NCI-H1417 (cell line): Measurements from ENCODE around the gene PIAS2.
"Not testable (repeated sequence)": the region's sequence is repeated elsewhere in the genome, so short reads cannot be mapped to it uniquely, and the experiment has no call there.

Experiments
- DNase-seq, 3 experiments: peaks; one replicate each; lab custom pipeline; 2025; lab: John Stamatoyannopoulos, UW

PIAS2 gene, protein sequence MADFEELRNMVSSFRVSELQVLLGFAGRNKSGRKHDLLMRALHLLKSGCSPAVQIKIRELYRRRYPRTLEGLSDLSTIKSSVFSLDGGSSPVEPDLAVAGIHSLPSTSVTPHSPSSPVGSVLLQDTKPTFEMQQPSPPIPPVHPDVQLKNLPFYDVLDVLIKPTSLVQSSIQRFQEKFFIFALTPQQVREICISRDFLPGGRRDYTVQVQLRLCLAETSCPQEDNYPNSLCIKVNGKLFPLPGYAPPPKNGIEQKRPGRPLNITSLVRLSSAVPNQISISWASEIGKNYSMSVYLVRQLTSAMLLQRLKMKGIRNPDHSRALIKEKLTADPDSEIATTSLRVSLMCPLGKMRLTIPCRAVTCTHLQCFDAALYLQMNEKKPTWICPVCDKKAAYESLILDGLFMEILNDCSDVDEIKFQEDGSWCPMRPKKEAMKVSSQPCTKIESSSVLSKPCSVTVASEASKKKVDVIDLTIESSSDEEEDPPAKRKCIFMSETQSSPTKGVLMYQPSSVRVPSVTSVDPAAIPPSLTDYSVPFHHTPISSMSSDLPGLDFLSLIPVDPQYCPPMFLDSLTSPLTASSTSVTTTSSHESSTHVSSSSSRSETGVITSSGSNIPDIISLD

DNA sequence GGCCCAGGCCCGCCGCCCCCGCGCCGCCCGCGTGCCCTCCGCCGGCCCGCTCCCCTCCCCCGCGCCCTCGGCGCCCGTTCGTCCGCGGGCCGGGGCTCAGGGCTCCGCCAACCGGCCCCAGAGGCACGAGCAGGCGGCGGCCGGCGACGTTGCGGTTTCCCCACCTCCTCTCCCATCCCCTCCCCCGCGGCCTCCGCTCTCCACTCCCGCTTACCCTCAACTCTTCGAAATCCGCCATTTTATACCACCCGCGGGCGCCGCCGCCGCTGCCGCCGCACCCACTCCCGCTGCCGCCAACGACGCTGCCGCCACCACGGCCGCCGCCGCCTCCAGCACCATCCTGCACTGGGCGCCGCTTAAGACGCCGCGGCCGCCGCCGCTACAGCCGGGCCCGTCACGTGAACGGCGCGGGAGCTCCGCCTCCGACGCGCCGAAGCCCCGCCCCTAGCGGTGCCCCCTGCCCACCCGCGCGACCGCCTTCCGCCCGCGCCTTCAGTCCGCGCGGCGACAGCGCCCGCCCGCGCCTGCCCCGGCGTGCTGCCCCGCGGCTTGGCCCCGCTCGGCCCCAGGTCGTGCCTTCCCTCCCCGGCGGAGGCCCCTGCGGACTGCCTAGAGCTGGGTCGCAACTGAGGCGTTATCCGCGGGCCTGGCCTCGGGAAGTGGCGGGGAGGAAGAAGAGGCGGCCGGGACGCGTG lies at the start of gene PIAS2, which contains the start of gene KATNAL2:
PIAS2 (minus strand) TSS at position 400 of the 695 bp plus-strand sequence; CDS start at position 238, 162 bp downstream.
KATNAL2 (plus strand) TSS at position 495 of the 695 bp plus-strand sequence. CDS start 29,271 bp downstream, outside the sequence.
- peak; percentile 82 to 94 (median 93) for DNase-seq

DNA sequence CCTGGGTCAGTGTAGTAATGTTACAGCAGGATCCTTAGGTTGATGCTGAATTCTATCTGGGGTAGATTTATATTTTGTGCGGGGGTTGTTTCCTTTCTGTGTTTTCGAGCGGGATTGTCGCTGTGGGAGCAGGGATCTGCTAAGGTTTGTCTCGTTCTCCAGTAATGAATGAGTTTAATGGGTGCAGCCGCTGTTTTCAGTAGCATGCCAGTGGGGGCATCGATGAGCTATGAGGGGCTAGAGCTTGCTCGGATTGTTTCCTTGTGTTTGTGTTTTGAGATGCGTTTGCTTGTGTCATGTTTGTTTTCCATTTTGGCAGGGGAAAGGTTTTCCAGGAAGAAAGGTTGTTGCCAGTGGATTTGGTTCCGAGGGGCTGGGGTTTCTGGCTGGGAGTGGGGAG lies 49.0 kb upstream of the PIAS2 start:
- not testable (repeated sequence) for DNase-seq

DNA sequence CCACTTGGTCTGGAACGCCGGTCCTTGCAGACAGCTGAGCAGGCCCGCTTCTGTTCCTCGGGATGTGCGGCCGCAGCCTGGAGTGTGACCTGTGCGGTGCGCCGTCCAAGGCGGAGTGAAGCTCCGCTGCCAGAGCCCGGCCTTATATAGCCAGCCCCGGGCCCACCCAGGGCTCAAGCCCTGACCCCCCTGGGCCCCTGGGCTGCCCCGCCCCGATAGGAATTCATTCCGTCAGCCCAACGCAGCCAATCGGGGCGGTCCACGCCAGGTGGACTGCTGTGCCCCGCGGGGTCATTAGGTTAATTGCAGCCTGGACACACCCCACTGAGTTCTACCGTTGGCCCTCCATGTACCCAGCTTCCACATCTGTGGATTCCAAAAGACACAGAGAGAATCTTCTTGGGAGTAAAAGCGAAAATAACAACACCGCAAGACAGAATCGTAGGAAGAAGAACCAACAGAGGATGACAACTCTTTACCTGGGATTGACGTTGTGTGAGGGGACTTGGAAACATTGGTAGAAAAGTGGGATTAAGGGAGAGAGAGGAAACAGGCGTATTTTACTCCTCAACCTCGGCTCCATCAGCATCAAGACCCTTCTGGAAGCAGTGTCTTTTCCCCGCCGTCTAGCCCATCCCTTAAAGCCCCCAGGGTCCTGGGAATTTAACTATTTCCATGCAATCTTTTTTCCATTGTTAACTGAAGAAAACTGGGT lies 47.4 kb upstream of the PIAS2 start:
- DNase-seq: not testable (repeated sequence)

DNA sequence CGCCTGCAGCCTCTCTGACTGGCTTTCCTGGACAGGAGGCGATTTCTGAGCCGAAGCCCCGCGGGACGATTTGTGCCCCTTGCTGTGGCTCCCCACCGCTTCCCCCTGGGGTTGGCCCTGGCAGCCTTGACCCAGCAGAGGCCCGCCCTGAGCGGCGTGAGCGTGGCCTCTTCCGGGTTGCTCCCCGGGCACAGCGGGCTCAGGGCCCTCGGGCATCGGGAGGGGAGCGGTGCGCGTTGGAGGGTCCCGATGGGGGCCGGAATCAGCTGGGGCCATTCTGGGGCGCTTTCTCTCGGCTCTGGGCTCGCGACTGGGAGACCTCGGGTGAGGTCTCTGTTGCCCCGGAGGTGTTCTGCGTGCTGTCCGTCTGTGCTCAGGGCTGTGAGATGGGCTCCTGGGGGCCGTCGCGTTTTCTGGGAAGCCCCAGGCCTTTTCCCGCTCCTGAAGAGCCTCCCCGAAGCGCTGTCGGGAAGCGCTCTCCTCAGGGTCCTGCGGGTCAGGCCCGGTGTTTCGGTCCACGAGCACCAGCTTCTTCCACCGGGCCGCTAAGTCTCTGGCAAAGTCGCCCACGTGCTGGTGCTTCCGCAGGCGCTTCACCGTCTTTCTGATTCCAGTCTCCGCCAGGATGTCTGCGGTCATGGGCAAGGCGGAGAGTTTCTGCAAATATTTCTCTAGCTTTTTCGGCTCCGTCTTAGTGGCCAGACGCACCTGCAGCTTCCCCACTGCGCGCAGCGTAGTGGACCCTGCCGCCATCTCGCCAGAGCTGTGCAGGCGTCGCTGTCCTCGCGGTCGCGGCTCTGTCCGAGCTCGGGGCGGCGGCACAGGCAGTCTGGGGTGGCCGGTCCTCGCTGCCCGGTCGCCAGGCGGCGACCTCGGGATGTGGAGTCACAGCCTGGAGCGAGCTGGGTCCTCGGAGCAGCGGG lies 46.6 kb upstream of the PIAS2 start:
- DNase-seq: not testable (repeated sequence)

DNA sequence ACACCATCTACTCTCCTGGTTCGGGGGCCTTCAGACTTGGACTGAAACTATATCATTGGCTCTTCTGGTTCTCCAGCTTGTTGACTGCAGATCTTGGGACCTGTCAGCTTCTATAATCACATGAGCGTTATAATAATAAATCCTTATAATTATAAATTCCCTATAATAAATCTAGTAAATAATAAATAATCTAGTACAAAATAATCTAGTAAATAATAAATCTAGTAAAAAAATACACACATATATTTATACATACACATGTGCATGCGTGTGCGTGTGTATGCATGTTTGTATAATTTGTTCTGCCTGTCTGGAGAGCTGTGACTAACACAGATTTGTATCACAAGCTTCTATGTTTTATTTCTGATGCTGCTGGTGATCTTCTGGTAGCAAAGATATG lies 40.9 kb upstream of the PIAS2 start:
- DNase-seq: no peak

DNA sequence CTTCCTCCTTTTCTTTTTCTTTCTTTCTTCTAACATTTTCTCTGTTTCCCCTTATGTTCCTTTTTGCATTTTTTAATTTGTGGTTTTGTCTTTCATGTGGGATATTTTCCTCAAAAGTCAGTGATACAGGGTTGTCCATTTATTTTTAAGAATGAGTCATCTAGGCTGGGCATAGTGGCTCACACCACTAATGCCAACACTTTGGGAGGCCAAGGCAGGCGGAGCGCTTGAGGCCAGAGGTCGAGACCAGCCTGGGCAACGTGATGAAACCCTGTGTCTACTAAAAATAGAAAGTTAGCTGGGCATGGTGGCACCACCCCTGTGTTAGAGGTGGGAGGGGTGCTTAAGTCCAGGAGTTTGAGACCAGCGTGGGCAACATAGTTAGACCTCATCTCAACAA lies 35.9 kb upstream of the PIAS2 start:
- no peak for DNase-seq

DNA sequence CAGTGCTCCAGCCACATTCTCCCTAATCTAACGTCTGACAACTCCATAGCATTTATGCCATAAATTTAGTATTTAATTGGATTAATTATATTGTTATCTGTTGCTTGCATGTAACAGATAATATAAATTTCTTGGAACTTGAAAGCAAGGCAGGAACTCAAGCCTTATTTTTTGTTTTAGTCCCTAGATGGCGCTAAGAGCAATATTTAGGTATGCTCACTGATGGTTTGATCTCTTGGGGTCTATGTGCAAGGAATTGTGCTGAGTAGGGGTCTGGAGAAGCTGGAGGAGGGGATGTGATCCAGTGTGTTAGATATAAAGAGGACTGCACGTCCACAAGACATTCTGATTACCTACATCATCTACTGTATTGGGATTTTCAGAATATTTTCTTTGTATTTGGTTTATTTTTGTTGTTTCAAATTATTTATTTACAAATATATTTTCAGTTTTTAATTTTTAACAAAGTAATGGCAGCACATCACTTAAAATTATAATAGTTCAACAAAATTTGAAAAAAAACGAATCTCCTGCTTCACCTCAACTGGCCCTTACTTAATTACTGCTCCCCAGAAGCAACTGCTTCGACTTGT lies 32.9 kb upstream of the PIAS2 start:
- DNase-seq: peak; percentile 1 to 59 (median 34)

DNA sequence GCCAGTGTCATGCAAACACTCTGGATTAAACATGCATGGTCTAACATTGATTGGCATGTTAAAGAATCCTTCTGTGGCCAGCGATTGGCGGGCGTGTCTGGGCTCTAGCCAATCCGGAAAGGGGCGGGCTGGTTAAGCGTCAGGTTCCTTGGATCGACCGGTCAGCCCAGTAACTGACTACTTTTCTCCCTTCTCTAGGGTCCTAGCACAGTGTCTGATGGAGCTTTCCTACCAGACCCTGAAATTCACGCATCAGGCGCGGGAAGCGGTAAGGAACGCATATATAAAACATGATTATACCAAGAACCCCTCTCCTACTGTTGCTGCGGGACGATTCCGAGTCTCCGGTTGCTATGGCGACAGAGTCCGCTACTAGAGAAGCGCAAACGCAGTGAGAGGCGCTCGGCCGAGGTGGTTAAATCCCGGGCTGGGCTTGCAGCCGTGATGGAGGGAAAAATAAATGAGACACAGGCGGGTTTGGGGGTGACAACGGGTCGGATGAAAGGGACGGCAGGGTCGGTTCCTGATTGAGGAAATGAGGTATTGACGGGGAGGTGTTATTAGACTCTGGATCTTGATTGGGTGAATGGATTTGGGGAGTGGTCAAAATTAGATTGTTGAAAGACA lies 29.5 kb upstream of the PIAS2 start:
- DNase-seq: no peak

DNA sequence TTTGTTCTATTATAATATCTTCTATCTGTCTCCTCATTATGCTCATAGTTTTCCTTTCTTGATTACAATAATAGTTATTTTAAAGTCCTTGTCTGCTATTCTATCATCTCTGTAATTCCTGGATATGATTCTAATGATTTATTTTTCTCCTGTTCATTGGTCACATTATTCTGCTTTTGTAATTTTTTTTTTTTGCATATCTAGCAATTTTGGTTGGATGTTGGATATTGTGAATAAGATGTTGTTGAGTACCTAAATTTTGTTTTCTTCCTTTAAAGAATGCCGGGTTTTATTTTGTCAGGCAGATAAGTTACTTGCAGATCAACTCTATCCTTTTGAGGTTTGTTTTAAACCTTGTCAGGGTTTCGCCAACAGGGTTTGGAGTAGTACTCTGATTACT lies 25.3 kb upstream of the PIAS2 start:
- DNase-seq: no peak

DNA sequence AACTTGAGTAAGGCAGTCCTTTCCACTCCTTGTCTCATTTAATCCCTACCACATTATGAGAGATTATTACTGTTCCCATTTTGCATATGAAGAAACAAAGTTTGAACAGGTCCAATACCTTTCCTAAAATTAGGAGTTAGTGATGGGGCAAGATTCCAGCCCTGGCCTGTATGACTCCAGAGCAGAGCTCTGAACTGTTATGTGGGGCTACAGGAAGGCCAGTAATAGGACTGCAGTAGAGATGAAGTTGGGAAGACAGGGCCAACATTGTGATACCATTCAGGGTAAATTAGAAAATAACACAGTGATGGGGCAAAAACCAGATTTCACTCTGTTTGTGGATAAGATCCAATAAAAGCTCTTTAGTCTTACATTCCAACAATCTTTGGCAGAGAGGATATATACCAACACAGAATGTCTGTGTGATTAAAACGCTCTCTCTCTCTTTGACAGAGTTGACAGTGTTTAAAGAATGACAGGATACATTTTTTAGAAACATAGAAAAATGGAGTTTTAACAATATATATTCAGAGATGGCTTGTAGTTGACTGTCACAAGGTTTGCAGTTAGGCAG lies 22.8 kb upstream of the PIAS2 start:
- no peak for DNase-seq

DNA sequence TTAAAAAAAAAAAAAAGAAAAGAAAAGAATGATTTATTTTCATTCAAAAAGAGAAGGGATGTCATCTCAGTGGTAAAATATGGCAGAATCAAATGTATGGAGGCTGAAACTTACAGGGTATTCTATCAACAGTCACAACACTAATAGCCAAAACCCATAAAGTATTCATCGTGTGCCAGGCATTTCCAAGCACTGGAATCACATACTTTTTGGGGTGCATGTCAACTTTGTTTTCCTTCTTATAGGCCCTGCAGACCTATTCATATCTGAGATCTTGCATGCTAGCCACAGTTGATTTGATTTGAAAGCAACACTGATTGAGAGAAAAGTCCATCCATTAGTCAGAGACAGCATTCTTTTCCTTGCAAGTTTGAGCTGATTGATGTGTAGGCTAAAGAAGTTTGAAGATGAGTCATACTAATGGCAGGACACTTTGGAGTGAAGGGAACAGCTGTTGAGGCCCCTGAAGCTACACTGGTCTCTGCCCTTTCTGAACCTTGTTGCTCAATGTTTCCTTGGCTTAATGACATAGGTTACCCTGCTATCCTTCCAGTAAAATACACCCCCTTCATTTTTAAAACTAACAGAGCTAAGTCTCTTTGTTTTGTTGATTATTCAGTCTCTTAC lies 22.1 kb upstream of the PIAS2 start:
- DNase-seq: no peak

DNA sequence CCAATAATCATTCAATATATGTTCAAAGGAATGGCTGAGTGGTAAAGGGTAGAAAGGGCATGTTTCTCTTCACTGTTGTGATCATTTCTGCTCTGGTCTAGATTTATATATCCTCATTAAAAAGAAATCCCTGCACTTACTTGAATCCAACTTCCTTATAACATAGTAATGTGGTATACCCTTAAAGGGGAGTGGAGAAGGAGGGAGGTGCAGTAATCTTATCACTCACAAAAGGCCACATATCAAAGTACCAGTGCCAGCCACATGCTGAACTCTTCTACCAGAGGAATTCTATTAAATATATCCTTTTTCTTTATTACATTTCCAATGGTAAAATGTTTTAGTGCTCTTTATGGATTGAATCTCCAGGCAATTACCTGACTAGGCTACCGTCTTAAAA lies 3.3 kb upstream of the PIAS2 start:
- no peak for DNase-seq

DNA sequence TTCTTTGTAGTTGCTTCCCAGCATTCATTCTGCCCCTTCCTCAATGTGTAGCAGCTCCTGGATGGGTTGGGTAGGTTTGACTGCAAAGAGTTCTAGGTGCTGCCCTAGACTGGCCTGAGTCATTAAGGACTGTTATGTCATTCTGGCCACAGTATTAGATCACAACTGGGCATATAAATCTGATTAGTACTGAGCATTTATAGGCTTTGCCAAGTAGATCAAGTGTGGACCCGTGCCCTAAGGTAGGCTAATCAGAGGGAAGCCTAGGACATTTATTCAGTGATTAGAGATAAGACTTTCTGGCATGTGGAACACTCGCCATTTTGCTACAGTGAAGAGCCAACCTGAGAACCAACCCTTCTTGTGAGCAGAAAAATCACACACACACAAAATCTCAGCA lies 2.8 kb upstream of the PIAS2 start:
- no peak for DNase-seq

DNA sequence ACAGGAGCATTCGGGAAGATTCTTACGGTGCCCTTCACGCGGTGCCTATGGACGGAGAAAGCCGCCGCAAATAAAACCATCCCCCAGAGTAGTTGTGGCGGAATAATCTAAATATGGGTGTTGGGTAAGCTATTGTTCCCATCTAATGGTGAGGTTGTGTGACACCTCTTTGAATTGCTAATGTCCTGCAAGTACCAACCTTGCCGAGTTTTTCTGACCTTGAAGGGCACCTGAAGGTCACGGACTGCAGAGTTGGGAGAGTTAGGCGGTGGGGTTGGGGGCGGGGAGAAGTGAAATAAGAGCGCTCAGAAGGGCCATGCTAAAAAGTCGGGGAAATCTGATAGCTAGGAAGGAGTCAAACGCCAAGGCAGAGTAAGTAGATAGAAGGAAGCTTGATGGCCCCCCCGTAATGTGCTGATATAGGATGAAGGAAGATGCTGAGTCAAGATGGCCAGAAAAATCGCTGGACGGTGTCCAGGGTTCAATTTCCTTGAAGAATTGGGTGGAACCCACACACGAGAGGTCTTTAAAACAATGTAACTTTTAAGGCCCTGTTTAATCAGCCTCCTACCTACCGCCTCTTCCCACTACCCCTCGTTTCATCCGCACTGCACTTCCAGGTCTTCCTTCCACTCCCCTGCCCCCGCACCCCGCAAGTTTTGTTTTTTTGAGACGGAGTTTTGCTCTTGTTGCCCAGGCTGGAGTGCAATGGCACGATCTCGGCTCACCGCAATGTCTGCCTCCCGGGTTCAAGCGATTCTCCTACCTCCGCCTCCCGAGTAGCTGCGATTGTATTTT lies 695 bp upstream of the PIAS2 start:
- DNase-seq: peak in 1 of 3 experiments; percentile 35

DNA sequence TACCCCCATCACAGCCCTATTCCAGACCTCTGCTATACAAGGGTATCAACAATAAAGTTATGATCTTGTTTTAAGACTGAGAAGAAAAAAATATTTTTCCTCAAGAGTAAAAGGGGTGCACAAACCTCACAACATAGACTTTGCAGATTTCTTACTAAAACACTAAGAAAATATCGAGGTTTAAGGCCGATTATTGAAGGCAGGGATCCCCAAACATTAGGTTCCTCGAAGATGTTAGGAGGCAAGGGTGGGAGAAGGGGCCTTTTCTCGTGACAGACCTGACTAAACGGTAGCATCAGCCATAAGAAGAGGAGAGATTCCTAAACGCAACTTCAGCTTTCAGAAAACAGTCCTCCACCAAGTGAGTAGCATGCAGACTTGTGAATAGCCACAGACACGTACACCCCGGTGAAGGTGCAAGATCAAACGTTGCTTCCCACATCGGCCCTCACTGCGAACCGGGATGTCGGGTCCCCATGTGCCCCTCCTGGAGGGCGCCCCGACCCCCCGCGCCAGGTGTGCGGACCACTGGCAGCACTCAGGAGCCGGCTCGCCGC lies 678 bp downstream of the PIAS2 start:
- peak in 2 of 3 experiments; percentile 37 to 79 for DNase-seq

DNA sequence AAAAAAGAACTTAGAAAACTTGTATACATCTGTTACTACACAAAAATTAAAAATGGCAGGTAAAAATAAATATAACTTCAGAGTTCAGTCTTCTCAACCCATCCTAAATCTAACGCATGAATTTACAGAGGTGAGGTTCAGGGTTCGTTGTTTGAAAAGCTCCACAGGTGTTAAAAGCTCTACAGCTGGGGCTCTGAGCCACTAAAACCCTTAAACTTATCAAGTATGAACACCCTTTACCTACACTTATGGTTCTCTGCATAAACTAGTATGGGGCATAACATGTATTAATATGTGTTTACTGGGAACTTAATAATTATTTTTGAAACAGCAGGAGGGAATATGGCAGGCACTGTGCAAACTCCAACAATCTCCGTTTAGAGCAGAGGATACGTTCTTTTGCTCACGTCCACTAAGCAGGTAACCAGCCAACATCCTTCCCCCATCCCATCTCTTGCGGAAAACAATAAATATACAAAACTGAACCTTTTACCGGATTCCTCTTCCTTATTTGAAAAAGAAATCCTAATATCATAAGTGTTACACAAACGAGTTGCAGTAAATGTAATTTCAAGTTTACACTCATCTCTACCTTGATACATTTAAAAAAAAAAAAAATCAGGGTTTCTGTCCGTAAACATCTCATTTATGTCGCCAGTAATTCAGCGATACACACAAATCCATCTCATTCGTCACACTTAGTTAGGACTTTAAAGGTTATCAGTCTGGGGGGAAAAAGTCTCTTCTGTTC lies 1.3 kb downstream of the PIAS2 start:
- peak in 2 of 3 experiments; percentile 33 to 64 for DNase-seq

DNA sequence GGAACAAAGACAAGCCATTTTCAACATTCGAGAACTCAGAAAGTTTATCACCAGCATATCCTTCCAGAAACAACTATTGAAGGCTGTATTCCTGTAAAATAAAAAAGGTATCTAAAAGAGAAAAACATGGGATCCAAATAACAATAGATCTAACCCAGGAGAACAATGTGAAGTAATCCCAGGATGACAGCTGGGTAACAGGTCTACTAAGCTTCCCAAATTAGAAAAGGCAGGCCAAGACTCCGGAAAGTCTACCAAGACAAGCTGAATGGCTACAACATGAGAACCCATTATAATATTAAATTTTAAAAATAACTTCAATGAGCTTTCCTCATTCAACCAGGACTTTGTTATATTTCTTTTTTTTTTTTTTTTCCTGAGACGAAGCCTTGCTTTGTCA lies 6.5 kb downstream of the PIAS2 start:
- DNase-seq: no peak
